COLO668 (cell line): ENCODE results near the gene GRPR.
"Not testable (repeated sequence)": the region's sequence is repeated elsewhere in the genome, so short reads cannot be mapped to it uniquely, and the experiment has no call there.

Experiments used
- DNase-seq: peaks from one replicate; lab custom pipeline; 2025; ENCODE audit not compliant: unreplicated experiment; lab: John Stamatoyannopoulos, UW

GRPR gene

GRCh38 chrX:16137416-16138107 lies 14.2 kb downstream of the GRPR start:
- no peak for DNase-seq

GRCh38 chrX:16138108-16138427 lies 14.7 kb downstream of the GRPR start:
- no peak for DNase-seq

- DNase-seq, result no peak
Measured at GRCh38 chrX:16140448-16140847, 17.1 kb downstream of the GRPR start.

- DNase-seq, result no peak
Measured at GRCh38 chrX:16140983-16141382, 17.6 kb downstream of the GRPR start.

GRCh38 chrX:16141422-16142245 lies 18.3 kb downstream of the GRPR start:
- DNase-seq, result no peak

- DNase-seq, result no peak
Measured at GRCh38 chrX:16142246-16142558, 18.8 kb downstream of the GRPR start.

- DNase-seq, result no peak
Measured at GRCh38 chrX:16143968-16144367, 20.6 kb downstream of the GRPR start.

- no peak for DNase-seq
Measured at GRCh38 chrX:16144420-16144819, 21.1 kb downstream of the GRPR start.

- DNase-seq, result not testable (repeated sequence)
Measured at GRCh38 chrX:16145093-16145492, 21.7 kb downstream of the GRPR start.

- DNase-seq, result no peak
Measured at GRCh38 chrX:16145656-16146055, 22.3 kb downstream of the GRPR start.

GRCh38 chrX:16148896-16149295 lies 25.5 kb downstream of the GRPR start:
- no peak for DNase-seq

GRCh38 chrX:16155581-16156096 lies 32.3 kb downstream of the GRPR start:
- DNase-seq, result peak; percentile 3

GRCh38 chrX:16156692-16157331 lies 33.4 kb downstream of the GRPR start:
- DNase-seq, result no peak

GRCh38 chrX:16160729-16161128 lies 37.4 kb downstream of the GRPR start:
- no peak for DNase-seq

- not testable (repeated sequence) for DNase-seq
Measured at GRCh38 chrX:16161173-16161572, 37.8 kb downstream of the GRPR start.

GRCh38 chrX:16162391-16162790 lies 39.0 kb downstream of the GRPR start:
- no peak for DNase-seq

GRCh38 chrX:16164748-16165147 lies 41.4 kb downstream of the GRPR start:
- no peak for DNase-seq

- DNase-seq, result no peak
Measured at GRCh38 chrX:16167181-16167580, 43.8 kb downstream of the GRPR start, which contains the start of gene MAGEB17. MAGEB17 (plus strand) TSS chrX:16167481; CDS start chrX:16170383, 2,902 bp downstream.

GRCh38 chrX:16171039-16171438 lies 47.7 kb downstream of the GRPR start:
- no peak for DNase-seq

- no peak for DNase-seq
Measured at GRCh38 chrX:16171944-16172343, 48.6 kb downstream of the GRPR start.

- DNase-seq, result no peak
Measured at GRCh38 chrX:16172391-16172790, 49.0 kb downstream of the GRPR start.
